ENCODE measurements around the gene TMCC1. TPM values are rescaled to one million over a fixed set of nuclear protein-coding genes. Genes with fewer than 3 reads are reported as not detected.
"Not testable (repeated sequence)": the region's sequence is repeated elsewhere in the genome, so short reads cannot be mapped to it uniquely, and the experiment has no call there.

TMCC1 gene
- total RNA-seq, 1 donor from 2014 or later, result 25.9 TPM

GRCh38 chr3:129913618-129914017, 20.1 kb upstream of the TMCC1 start:
- intact Hi-C loops (cut with micrococcal nuclease), result no loop called here
- H3K27ac Mint-ChIP-seq, result no peak overlapping the region
- DNase-seq (no peak), ATAC-seq (ENCODE audit: low read depth) (no peak)
- POLR2A ChIA-PET, result no interaction called here
- H3K4me1 Mint-ChIP-seq, result peaks cover 2% of the 10 kb centered on the region
- peaks cover 16% of the 10 kb centered on the region for H3K9me3 Mint-ChIP-seq
- TF ChIP-seq CTCF (IDR thresholded peaks at IDR 0.05), result no peak
- CTCF ChIA-PET, result no interaction called here
- no peak overlapping the region for H3K4me3 Mint-ChIP-seq
- H3K36me3 Mint-ChIP-seq (ENCODE audit: low read depth), result peaks cover 2% of the 10 kb centered on the region
- no peaks in the 10 kb centered on the region for H3K27me3 Mint-ChIP-seq

- intact Hi-C loops (cut with micrococcal nuclease), result no loop called here
- CTCF ChIA-PET, result no interaction called here
- H3K4me3 Mint-ChIP-seq, result no peak overlapping the region
- H3K27me3 Mint-ChIP-seq, result no peaks in the 10 kb centered on the region
- peaks cover 2% of the 10 kb centered on the region for H3K4me1 Mint-ChIP-seq
- ATAC-seq (ENCODE audit: low read depth), result no peak
- TF ChIP-seq CTCF (IDR thresholded peaks at IDR 0.05), result no peak
- H3K36me3 Mint-ChIP-seq (ENCODE audit: low read depth), result peaks cover 3% of the 10 kb centered on the region
- POLR2A ChIA-PET, result interaction anchor here (0.6 kb wide), 1 partner anchor 38 kb away, joined by 8 read pairs; no protein-coding TSS in a partner anchor
- no peak overlapping the region for H3K27ac Mint-ChIP-seq
- peaks cover 13% of the 10 kb centered on the region for H3K9me3 Mint-ChIP-seq
- no peak for DNase-seq
These were observed 17.9 kb upstream of the TMCC1 start for GRCh38 chr3:129911261-129911861.

GRCh38 chr3:129909235-129909634, 15.7 kb upstream of the TMCC1 start:
- H3K27me3 Mint-ChIP-seq; DNase-seq; POLR2A ChIA-PET; ATAC-seq (ENCODE audit: low read depth); intact Hi-C loops (cut with micrococcal nuclease); H3K4me1 Mint-ChIP-seq; H3K27ac Mint-ChIP-seq; H3K4me3 Mint-ChIP-seq: not testable (repeated sequence)
- CTCF ChIA-PET, result interaction anchor here (0.7 kb wide), 1 partner anchor 36 kb away, joined by 3 read pairs; no protein-coding TSS in a partner anchor
- peaks cover 18% of the 10 kb centered on the region for H3K9me3 Mint-ChIP-seq
- peaks cover 17% of the 10 kb centered on the region for H3K36me3 Mint-ChIP-seq (ENCODE audit: low read depth)

GRCh38 chr3:129908417-129908816, 14.9 kb upstream of the TMCC1 start:
- ChIA-PET POLR2A (no interaction called here), CTCF (no interaction called here)
- Mint-ChIP-seq H3K4me1 (peaks cover 2% of the 10 kb centered on the region), H3K36me3 (ENCODE audit: low read depth) (peaks cover 21% of the 10 kb centered on the region), H3K27me3 (no peaks in the 10 kb centered on the region), H3K27ac (no peak overlapping the region), H3K4me3 (no peak overlapping the region), H3K9me3 (peaks cover 24% of the 10 kb centered on the region)
- intact Hi-C loops (cut with micrococcal nuclease), result no loop called here
- no peak for DNase-seq
- no peak for TF ChIP-seq CTCF (IDR thresholded peaks at IDR 0.05)
- no peak for ATAC-seq (ENCODE audit: low read depth)

GRCh38 chr3:129901272-129901671, 7.8 kb upstream of the TMCC1 start:
- H3K4me3 Mint-ChIP-seq; H3K27ac Mint-ChIP-seq; intact Hi-C loops (cut with micrococcal nuclease); H3K27me3 Mint-ChIP-seq; H3K4me1 Mint-ChIP-seq; CTCF ChIA-PET; DNase-seq; POLR2A ChIA-PET; ATAC-seq (ENCODE audit: low read depth): not testable (repeated sequence)
- Mint-ChIP-seq H3K36me3 (ENCODE audit: low read depth) (peaks cover 22% of the 10 kb centered on the region), H3K9me3 (peaks cover 19% of the 10 kb centered on the region)

GRCh38 chr3:129897026-129897425, 3.5 kb upstream of the TMCC1 start:
- ChIA-PET POLR2A (no interaction called here), CTCF (no interaction called here)
- Mint-ChIP-seq H3K36me3 (ENCODE audit: low read depth) (peaks cover 6% of the 10 kb centered on the region), H3K27ac (no peak overlapping the region), H3K4me3 (no peak overlapping the region), H3K9me3 (peaks cover 3% of the 10 kb centered on the region), H3K27me3 (no peaks in the 10 kb centered on the region), H3K4me1 (peaks cover 14% of the 10 kb centered on the region)
- no peak for DNase-seq
- TF ChIP-seq CTCF (IDR thresholded peaks at IDR 0.05), result no peak
- no peak for ATAC-seq (ENCODE audit: low read depth)
- intact Hi-C loops (cut with micrococcal nuclease), result loop anchor here (10.0 kb wide), 1 partner anchor 1242 kb away; the partner anchor contains the start of gene RPN1

All from activated B cell treated with CpG ODN at 0.5 μM for 24 hours (primary cell).